CD1c-positive myeloid dendritic cell (primary cell): ENCODE measurements around the gene AMH.
A peak's percentile ranks its signal among the peaks of the same experiment; 100 is the strongest.
"Not testable (repeated sequence)": the region's sequence is repeated elsewhere in the genome, so short reads cannot be mapped to it uniquely, and the experiment has no call there.

Source experiments
- DNase-seq: peaks from one replicate; pipeline ENCODE4 v3.0.0-alpha.2; 2016; ENCODE audit errors: extremely low spot score

The AMH gene

GRCh38 chr19:2270157-2270422 is 21.0 kb downstream of the AMH start:
- DNase-seq: no peak

DNA sequence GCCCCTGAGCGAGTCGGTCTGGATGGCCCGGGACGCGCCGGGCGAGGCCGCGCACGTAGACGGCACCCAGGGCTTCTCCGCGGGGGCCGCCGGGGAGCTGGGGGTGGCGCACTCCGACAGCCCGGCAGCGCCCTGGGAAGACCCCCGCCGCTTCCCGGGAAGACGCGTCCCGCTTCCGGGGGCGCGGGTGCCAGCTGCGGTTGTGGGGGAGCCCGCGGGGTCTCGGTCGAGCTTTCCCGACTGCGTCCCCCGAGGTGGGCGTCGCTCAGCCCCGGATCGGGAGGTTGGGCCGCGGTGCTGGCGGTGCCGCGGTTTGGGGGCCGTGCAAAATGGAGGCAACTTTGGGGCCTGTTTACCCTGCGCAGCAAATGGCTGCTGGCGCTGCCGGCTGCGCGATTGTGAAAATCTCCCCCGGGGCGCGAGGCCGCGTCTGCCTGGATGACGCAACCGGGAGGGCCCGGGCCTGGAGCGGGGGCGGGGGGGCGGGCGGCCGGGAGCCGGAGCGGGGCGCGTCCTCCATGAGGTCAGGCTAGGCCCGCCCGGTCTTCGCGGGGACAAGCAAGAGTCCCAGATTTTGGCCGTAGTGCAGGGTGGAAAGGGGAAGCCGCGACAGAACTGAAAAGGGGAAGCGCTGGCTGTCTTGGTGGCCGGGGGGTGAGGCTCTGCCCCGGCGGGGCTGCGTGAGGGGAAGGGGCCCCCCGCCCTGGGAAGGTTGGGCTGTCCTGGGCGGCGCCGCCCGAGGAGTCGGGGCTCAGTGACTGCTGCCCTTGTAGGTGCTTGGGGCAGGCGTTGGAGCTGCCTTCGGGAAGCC is 21.5 kb downstream of the AMH start:
- peak; percentile 96 for DNase-seq

- DNase-seq: no peak
Observed at GRCh38 chr19:2271234-2272103, 22.3 kb downstream of the AMH start.

GRCh38 chr19:2273356-2274184 is 24.4 kb downstream of the AMH start:
- DNase-seq: peak; percentile 87

GRCh38 chr19:2274185-2274711 is 25.1 kb downstream of the AMH start:
- no peak for DNase-seq

- DNase-seq: peak; percentile 75
Observed at GRCh38 chr19:2274931-2275535, 25.9 kb downstream of the AMH start.

DNA sequence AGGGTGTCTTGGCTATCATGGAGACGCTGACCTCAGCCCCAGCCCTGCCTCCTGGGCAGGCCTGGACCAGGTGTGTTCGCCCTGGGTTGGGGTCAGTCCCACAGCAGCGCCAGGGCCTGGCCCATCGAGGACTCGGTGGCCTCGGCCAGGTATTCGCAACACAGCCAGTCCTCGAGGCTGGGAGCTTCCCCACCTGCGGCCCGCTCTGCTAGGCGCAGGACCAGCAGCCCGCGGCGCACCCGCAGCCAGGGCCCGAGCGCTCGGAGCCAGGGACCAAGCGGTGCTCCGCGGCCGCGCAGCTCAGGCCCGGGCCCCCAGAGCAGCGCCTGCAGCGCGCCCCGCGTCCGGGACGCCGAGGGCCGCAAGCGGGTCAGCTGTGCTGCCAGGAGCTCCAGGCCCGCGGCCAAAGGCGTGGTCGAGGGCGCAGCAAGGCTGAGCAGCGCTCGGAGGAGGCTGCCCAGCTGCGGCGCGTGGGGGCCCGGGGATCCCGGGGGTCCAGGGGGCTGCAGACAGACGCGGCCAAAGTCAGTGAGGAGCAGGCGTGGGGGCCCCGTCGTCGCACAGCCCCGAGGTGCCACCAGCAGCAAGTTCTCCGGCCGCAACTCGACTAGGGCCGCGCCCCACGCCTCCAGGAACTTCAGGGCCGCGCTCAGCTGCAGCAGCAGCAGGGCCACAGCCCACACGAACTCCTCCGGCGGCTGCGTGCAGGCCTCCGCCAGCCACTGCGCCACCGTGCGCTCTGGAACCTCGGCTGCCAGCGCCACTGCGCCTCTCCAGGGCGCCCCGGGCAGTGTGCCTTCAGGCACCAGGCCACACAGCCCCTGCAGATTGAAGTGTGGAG is 26.7 kb downstream of the AMH start:
- DNase-seq: no peak

GRCh38 chr19:2276429-2276986 is 27.4 kb downstream of the AMH start:
- no peak for DNase-seq

DNA sequence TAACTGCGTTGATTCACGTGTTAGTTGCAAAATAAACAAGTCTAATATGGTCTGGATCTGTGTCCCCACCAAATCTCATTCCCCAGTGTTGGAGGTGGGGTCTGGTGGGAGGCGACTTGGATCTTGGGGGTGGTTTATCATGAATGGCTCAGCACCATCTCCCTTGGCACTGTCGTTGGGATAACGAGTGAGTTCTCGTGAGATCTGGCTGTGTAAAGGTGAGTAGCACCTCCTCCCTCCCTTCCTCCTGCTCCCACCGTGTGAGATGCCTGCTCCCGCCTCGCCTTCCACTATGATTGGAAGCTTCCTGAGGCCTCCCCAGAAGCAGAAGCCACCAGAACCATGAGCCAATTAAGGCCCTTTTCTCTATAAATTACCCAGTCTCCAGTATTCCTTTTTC is 28.0 kb downstream of the AMH start:
- DNase-seq: no peak

DNA sequence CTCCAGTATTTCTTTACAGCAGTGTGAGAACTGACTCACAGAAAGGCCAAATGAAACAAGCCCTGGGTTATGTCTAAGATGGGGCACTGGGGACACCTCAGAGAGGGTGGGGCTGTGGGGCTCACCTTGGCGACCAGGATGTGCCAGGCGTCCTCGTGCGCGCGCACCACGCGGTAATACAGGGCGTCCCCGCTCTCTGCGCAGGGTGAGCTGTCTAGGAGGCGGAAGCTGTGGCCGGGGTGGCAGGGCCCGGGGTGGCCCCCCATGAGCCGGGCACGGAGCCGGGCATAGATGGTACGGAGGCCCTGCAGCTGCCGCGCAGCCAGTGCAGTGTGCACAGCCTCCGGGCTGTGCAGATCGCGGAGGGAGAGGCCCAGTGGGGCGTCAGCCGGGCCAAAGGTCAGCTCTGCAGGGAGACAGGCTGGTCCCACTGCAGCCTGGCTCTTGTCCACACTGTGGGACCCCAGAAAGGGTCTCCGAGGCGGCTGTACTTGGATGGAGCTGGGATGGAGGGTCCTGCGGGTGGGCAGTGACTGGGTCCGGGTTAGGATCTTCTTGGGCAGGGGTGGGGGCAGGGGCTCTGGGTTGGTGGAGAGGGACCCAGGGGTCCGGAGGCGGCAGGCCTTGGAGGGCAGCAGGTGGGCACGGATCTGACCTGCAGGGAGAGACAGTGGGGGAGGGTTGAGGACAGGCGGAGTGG is 29.5 kb downstream of the AMH start:
- DNase-seq: no peak

GRCh38 chr19:2280633-2281264 is 31.6 kb downstream of the AMH start:
- DNase-seq: no peak

GRCh38 chr19:2281265-2282061 is 32.3 kb downstream of the AMH start:
- not testable (repeated sequence) for DNase-seq

DNA sequence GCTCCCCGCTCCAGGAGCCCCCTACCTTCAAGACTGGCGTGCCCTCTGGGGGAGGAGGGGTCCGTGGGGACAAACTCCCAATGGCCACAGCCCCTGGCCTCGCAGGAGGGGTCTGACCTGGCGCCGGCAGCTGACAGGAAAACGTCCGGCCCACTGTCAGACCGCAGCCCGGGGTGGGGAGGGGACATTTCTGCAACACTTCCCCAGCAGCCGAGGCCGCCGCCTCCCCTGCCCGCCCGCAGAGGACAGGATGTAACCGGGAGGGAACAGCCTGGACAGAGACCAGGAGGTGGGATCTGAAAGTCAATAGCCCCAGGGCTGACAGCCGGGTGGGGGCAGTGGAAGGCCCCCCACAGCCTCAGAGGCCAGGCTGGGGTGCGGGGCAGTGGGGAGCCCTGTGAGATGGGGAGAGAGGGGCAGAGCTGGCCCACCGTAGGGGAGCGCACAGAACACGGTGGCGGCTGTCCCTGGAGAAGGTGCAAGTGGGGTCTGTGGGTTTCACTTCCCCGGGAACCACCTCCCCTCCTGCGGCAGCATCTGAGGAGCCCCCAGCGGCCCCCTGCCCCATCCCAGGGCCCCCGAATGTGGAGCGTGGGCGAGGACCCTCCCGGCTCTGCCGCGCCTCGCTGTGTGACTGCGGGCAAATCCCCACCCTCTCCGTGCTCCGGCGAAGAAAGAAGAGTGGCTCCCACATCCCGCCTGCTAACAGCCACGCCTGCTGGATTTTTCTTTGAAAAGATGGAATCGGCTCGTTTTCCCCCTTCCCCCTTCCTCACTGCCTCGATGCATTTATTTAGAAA is 33.1 kb downstream of the AMH start, which contains the start of gene PEAK3:
TSS of gene PEAK3 (minus strand) at position 114 of the 800 bp plus-strand sequence. CDS start 1,244 bp downstream, outside the sequence.
- peak; percentile 85 for DNase-seq

GRCh38 chr19:2282862-2283237 is 33.7 kb downstream of the AMH start:
- no peak for DNase-seq

- DNase-seq: no peak
Observed at GRCh38 chr19:2283835-2284507, 34.8 kb downstream of the AMH start.

DNA sequence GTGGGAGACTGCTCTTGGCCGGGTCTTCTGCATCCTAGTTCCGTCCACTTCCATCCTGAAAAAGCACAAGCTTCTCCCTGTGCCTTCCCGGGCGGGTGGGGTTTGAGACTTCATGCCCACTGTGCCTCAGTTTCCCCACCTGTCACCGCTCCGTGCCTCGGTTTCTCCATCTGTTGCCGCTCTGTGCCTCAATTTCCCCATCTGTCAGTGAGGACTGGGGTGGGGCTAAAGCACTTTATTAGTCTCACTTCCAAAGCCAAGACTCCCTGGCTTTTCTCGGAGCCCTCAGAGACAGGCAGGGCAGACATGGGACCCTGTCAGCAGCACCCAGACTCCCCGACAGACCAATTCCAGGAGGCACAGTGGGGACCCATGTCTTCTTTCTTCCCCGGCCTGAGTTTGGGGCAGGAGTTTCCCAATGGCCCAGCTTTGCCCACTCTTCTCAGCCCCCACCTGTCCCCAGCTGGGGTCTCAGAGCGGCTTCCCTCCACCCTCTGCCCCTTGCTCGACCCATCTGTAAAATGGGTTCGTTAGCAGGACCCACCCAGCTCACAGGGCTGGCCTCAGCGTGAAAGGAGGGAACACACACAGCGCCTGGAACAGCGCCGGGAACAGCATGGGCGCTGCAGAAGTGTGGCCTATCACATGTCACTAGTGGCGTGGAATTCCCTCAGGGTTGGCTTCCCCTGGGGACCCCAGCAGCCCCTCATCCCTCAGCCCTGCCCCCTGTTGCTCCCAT is 37.4 kb downstream of the AMH start:
- DNase-seq: no peak
